HepG2 (cell line): ENCODE measurements around the gene STMN3. TPM values are rescaled to one million over a fixed set of nuclear protein-coding genes. Genes with fewer than 3 reads are reported as not detected.

Experiments
- BCL6 ChIP-seq: IDR thresholded peaks from 2 replicates; pipeline ENCODE4 v1.6.1; 2016; ENCODE audit warnings: missing genetic modification reagents, missing compliant biosample characterization
- ESRRA ChIP-seq: sonication (generic); formaldehyde crosslinking; IDR thresholded peaks from 2 replicates; pipeline ENCODE4 v1.5.1; 2020; ENCODE audit warnings: mild to moderate bottlenecking, low read depth, missing genetic modification reagents
- RARA ChIP-seq: IDR thresholded peaks from 2 replicates; pipeline ENCODE4 v1.6.1; 2016; ENCODE audit warnings: missing genetic modification reagents, missing compliant biosample characterization
- ZFP36L1 ChIP-seq: sonication (generic); formaldehyde crosslinking; IDR thresholded peaks from 2 replicates; pipeline ENCODE4 v1.8.0; 2022; ENCODE audit warnings: mild to moderate bottlenecking, missing genetic modification reagents, moderate library complexity
- ZFP36L2 ChIP-seq: sonication (generic); formaldehyde crosslinking; IDR thresholded peaks from 2 replicates; pipeline ENCODE4 v1.4.0; 2020; ENCODE audit warnings: missing genetic modification reagents
- ZNF205 ChIP-seq: IDR thresholded peaks from 2 replicates; pipeline ENCODE4 v1.6.1; 2018; ENCODE audit warnings: missing biosample characterization, missing genetic modification reagents
- ZNF274 ChIP-seq: sonication (generic); formaldehyde crosslinking; IDR thresholded peaks from 2 replicates; pipeline ENCODE4 v1.5.1; 2020; ENCODE audit warnings: mild to moderate bottlenecking, missing genetic modification reagents
- ZNF296 ChIP-seq: sonication (generic); formaldehyde crosslinking; conservative IDR thresholded peaks from 2 replicates; pipeline ENCODE4 v1.5.0; 2020; ENCODE audit warnings: mild to moderate bottlenecking, missing genetic modification reagents
- ZNF879 ChIP-seq: sonication (generic); formaldehyde crosslinking; IDR thresholded peaks from 2 replicates; pipeline ENCODE4 v1.8.1; 2023; ENCODE audit warnings: missing genetic modification reagents
- polyA plus RNA-seq, 8 experiments: library from polyadenylated mRNA; depleted of rRNA in 3 of 8; stranded (reverse) in 7 of 8; unstranded in 1 of 8; fragments of >200 nt; fragmentation: Illumina TruSeq in 4 of 8; extraction: Trizol in 4 of 8; gene quantifications; 2 replicates each; pipeline versions ENCODE4 v1.2.1 to v1.2.3, GENCODE V29; 2011 to 2016; ENCODE audit warnings: low read depth in 4 of 8, missing spikeins in 1 of 8, mixed read lengths in 1 of 8; ENCODE audit not compliant: insufficient read depth in 1 of 8
- total RNA-seq, 5 experiments: library from RNA; depleted of rRNA; stranded (reverse); fragments of >200 nt; fragmentation: Illumina TruSeq; extraction: Trizol; gene quantifications; 2 replicates each; pipeline ENCODE4 v1.2.3, GENCODE V29; 2016; ENCODE audit warnings: low read depth in 1 of 5
- TF ChIP-seq, protein P1 (sequence below): IDR thresholded peaks from 2 replicates; pipeline ENCODE4 v1.6.1; 2016; ENCODE audit warnings: missing biosample characterization, missing genetic modification reagents, low read depth
- TF ChIP-seq, protein P2 (sequence below): sonication (generic); formaldehyde crosslinking; IDR thresholded peaks from 2 replicates; pipeline ENCODE4 v1.8.0; 2022; ENCODE audit warnings: mild to moderate bottlenecking, missing genetic modification reagents; ENCODE audit not compliant: insufficient replicate concordance
- TF ChIP-seq, protein P3 (sequence below): sonication (generic); formaldehyde crosslinking; IDR thresholded peaks from 2 replicates; pipeline ENCODE4 v1.9.0; 2021; ENCODE audit warnings: missing genetic modification reagents, borderline replicate concordance
- TF ChIP-seq, protein P4 (sequence below): sonication (generic); formaldehyde crosslinking; IDR thresholded peaks from 2 replicates; pipeline ENCODE4 v1.8.0; 2023; ENCODE audit warnings: mild to moderate bottlenecking, missing genetic modification reagents

Gene STMN3
- total and polyA plus RNA-seq, 2 of the 13 experiments (the other 11 are each of a cell fraction or from before 2014, with no cell fraction given): 21.0 to 48.3 TPM

DNA sequence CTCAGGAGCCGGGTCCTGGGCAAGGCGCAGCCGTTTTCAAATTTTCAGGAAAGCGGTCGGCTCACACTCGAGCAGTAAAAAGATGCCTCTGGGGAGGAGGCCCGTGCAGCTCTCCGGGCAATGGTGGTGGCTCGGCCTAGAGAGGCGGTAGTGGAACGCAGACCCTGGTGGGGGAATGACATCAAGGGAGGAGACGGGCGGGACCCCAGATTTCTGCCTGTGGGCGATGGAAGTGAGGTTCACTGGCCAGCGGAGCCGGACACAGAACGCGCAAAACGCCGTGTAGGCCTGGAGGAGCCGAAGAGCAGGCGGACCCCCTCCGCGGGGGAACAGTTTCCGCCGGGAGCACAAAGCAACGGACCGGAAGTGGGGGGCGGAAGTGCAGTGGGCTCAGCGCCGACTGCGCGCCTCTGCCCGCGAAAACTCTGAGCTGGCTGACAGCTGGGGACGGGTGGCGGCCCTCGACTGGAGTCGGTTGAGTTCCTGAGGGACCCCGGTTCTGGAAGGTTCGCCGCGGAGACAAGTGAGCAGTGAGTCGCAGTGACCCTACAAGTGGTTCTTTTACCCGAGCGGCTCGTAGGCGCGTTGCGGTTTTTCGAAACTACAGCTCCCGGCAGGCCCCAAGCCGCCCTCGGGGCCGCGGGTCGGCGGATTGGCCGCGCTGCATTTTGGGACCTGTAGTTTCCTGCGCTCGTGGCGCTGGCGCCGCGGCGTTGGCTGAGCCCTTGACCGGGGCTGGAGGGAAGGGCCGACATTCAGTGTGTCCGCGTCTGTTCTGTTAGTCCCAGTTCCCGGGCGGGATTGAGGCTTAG lies 4.9 kb upstream of the STMN3 start, which contains the start of gene RTEL1 (continued):
- TF ChIP-seq, protein P1, sequence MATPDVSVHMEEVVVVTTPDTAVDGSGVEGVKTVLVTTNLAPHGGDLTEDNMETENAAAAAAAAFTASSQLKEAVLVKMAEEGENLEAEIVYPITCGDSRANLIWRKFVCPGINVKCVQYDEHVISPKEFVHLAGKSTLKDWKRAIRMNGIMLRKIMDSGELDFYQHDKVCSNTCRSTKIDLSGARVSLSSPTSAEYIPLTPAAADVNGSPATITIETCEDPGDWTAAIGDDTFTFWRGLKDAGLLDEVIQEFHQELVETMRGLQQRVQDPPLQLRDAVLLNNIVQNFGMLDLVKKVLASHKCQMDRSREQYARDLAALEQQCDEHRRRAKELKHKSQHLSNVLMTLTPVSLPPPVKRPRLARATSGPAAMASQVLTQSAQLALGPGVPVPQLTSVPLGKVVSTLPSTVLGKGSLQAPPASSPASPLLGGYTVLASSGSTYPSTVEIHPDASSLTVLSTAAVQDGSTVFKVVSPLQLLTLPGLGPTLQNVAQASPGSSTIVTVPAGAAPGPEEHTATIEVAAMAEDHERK (CRISPR knock-in tag): peak; percentile 64; the same call in 1 of the 2 replicates
- TF ChIP-seq BCL6 (CRISPR knock-in tag) (peak; percentile 30; the same call in 1 of the 2 replicates), ESRRA (CRISPR knock-in tag) (peak; percentile 36; the same call in 1 of the 2 replicates), ZNF205 (CRISPR knock-in tag) (peak; percentile 97), ZFP36L2 (CRISPR knock-in tag) (peak; percentile 86), RARA (CRISPR knock-in tag) (peak; percentile 65), ZNF274 (peak; percentile 66), ZFP36L1 (peak; percentile 61; the same call in 1 of the 2 replicates), ZNF296 (CRISPR knock-in tag) (peak; percentile 96), ZNF879 (no peak; the same call in 1 of the 2 replicates)
- TF ChIP-seq, protein P2, sequence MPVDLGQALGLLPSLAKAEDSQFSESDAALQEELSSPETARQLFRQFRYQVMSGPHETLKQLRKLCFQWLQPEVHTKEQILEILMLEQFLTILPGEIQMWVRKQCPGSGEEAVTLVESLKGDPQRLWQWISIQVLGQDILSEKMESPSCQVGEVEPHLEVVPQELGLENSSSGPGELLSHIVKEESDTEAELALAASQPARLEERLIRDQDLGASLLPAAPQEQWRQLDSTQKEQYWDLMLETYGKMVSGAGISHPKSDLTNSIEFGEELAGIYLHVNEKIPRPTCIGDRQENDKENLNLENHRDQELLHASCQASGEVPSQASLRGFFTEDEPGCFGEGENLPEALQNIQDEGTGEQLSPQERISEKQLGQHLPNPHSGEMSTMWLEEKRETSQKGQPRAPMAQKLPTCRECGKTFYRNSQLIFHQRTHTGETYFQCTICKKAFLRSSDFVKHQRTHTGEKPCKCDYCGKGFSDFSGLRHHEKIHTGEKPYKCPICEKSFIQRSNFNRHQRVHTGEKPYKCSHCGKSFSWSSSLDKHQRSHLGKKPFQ (CRISPR knock-in tag): peak; percentile 68
- TF ChIP-seq, protein P3, sequence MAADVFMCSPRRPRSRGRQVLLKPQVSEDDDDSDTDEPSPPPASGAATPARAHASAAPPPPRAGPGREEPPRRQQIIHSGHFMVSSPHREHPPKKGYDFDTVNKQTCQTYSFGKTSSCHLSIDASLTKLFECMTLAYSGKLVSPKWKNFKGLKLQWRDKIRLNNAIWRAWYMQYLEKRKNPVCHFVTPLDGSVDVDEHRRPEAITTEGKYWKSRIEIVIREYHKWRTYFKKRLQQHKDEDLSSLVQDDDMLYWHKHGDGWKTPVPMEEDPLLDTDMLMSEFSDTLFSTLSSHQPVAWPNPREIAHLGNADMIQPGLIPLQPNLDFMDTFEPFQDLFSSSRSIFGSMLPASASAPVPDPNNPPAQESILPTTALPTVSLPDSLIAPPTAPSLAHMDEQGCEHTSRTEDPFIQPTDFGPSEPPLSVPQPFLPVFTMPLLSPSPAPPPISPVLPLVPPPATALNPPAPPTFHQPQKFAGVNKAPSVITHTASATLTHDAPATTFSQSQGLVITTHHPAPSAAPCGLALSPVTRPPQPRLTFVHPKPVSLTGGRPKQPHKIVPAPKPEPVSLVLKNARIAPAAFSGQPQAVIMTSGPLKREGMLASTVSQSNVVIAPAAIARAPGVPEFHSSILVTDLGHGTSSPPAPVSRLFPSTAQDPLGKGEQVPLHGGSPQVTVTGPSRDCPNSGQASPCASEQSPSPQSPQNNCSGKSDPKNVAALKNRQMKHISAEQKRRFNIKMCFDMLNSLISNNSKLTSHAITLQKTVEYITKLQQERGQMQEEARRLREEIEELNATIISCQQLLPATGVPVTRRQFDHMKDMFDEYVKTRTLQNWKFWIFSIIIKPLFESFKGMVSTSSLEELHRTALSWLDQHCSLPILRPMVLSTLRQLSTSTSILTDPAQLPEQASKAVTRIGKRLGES (CRISPR knock-in tag): peak; percentile 88
- TF ChIP-seq, protein P4, sequence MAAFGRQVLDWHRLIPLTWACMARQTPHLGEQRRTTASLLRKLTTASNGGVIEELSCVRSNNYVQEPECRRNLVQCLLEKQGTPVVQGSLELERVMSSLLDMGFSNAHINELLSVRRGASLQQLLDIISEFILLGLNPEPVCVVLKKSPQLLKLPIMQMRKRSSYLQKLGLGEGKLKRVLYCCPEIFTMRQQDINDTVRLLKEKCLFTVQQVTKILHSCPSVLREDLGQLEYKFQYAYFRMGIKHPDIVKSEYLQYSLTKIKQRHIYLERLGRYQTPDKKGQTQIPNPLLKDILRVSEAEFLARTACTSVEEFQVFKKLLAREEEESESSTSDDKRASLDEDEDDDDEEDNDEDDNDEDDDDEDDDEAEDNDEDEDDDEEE (CRISPR knock-in tag): 0 out of 2 replicates have a peak, but pooled peaks have one; percentile 17
